Loucy (cell line): Measurements from ENCODE around the gene RPP25L.

Experiments
- H2AFZ ChIP-seq: fragments of 200-600 bp; sonication (generic); 2 replicates; pipeline ENCODE4 v1.6.0; 2016; ENCODE audit warnings: antibody characterized with exemption, mild to moderate bottlenecking, low read length, moderate library complexity
- H3F3A ChIP-seq: fragments of 200-600 bp; 2 replicates; pipeline ENCODE4 v1.6.0; 2016; ENCODE audit warnings: antibody characterized with exemption, low read depth, mild to moderate bottlenecking
- H3K27me3 ChIP-seq: fragments of 200-600 bp; sonication (generic); 2 replicates; pipeline ENCODE4 v1.6.1; 2014; ENCODE audit warnings: low read length, mild to moderate bottlenecking; ENCODE audit not compliant: insufficient read depth, poor library complexity, severe bottlenecking
- H3K36me3 ChIP-seq: fragments of 200-600 bp; sonication (generic); 2 replicates; pipeline ENCODE4 v1.6.1; 2016; ENCODE audit warnings: low read length; ENCODE audit not compliant: insufficient read depth
- H3K4me1 ChIP-seq: fragments of 200-600 bp; sonication (generic); 2 replicates; pipeline ENCODE4 v1.5.1; 2014; ENCODE audit warnings: low read length, mild to moderate bottlenecking; ENCODE audit not compliant: insufficient read depth, poor library complexity, severe bottlenecking
- H3K4me2 ChIP-seq: fragments of 200-600 bp; sonication (generic); 2 replicates; pipeline ENCODE4 v1.6.0; 2014; ENCODE audit warnings: antibody characterized with exemption, low read length, low read depth, mild to moderate bottlenecking; ENCODE audit not compliant: poor library complexity, severe bottlenecking
- H3K4me3 ChIP-seq: fragments of 200-600 bp; sonication (generic); 2 replicates; pipeline ENCODE4 v1.5.1; 2014; ENCODE audit warnings: low read length, mild to moderate bottlenecking, mixed read lengths; ENCODE audit not compliant: poor library complexity, severe bottlenecking
- H3K79me2 ChIP-seq: fragments of 200-600 bp; sonication (generic); 2 replicates; pipeline ENCODE4 v1.6.1; 2014; ENCODE audit warnings: low read length; ENCODE audit not compliant: insufficient read depth
- H3K9ac ChIP-seq: fragments of 200-600 bp; sonication (generic); 2 replicates; pipeline ENCODE4 v1.6.0; 2014; ENCODE audit warnings: mild to moderate bottlenecking, low read depth, low read length, moderate library complexity; ENCODE audit not compliant: poor library complexity, severe bottlenecking
- H3K9me2 ChIP-seq: fragments of 200-600 bp; sonication (generic); replicated peaks from 2 replicates; pipeline ENCODE4 v1.6.1; 2016; ENCODE audit warnings: low read depth, low read length, mixed read lengths
- H3K9me3 ChIP-seq: fragments of 200-600 bp; sonication (generic); 2 replicates; pipeline ENCODE4 v1.6.1; 2014; ENCODE audit warnings: mild to moderate bottlenecking, antibody characterized with exemption, low read length, low read depth; ENCODE audit not compliant: insufficient read depth
- H4K20me1 ChIP-seq: fragments of 200-600 bp; sonication (generic); 2 replicates; pipeline ENCODE4 v1.6.0; 2014; ENCODE audit warnings: antibody characterized with exemption, low read length, mild to moderate bottlenecking; ENCODE audit not compliant: insufficient read depth, poor library complexity, severe bottlenecking
- CTCF ChIP-seq: fragments of 200-600 bp; sonication (generic); conservative IDR thresholded peaks from 2 replicates; pipeline ENCODE4 v1.5.1; 2014; ENCODE audit warnings: mild to moderate bottlenecking, antibody characterized with exemption, low read length
- EZH2phosphoT487 ChIP-seq: fragments of 200-600 bp; IDR thresholded peaks from 2 replicates; pipeline ENCODE4 v1.6.1; 2018; ENCODE audit warnings: antibody characterized with exemption, mild to moderate bottlenecking, moderate library complexity, borderline replicate concordance

Gene RPP25L

GRCh38 chr9:34599546-34599945 lies 12.4 kb downstream of the RPP25L start:
- H3K4me1 ChIP-seq, result no peaks in the 10 kb centered on the region
- no peaks in the 10 kb centered on the region for H4K20me1 ChIP-seq
- no peak overlapping the region for H3K4me3 ChIP-seq
- H3K36me3 ChIP-seq, result no peaks in the 10 kb centered on the region
- H2AFZ ChIP-seq, result no peak overlapping the region
- no peaks in the 10 kb centered on the region for H3F3A ChIP-seq
- TF ChIP-seq EZH2phosphoT487 (no peak), CTCF (no peak)
- no peak overlapping the region for H3K9ac ChIP-seq
- H3K27me3 ChIP-seq, result no peaks in the 10 kb centered on the region
- no peaks in the 10 kb centered on the region for H3K9me2 ChIP-seq
- no peaks in the 10 kb centered on the region for H3K79me2 ChIP-seq
- H3K4me2 ChIP-seq, result no peak overlapping the region
- no peaks in the 10 kb centered on the region for H3K9me3 ChIP-seq

GRCh38 chr9:34594177-34594576 lies 17.7 kb downstream of the RPP25L start:
- H3F3A ChIP-seq, result no peaks in the 10 kb centered on the region
- no peaks in the 10 kb centered on the region for H3K9me3 ChIP-seq
- no peak overlapping the region for H3K4me3 ChIP-seq
- no peak overlapping the region for H2AFZ ChIP-seq
- TF ChIP-seq EZH2phosphoT487, result no peak
- peaks cover 3% of the 10 kb centered on the region for H3K4me1 ChIP-seq
- no peaks in the 10 kb centered on the region for H3K27me3 ChIP-seq
- no peaks in the 10 kb centered on the region for H4K20me1 ChIP-seq
- H3K36me3 ChIP-seq, result no peaks in the 10 kb centered on the region
- H3K9ac ChIP-seq, result no peak overlapping the region
- no peaks in the 10 kb centered on the region for H3K79me2 ChIP-seq
- no peaks in the 10 kb centered on the region for H3K9me2 ChIP-seq
- no peak overlapping the region for H3K4me2 ChIP-seq

GRCh38 chr9:34592895-34593601 lies 18.8 kb downstream of the RPP25L start:
- Histone ChIP-seq H3K9me2 (no peaks in the 10 kb centered on the region), H3K9me3 (no peaks in the 10 kb centered on the region), H3K9ac (no peak overlapping the region), H3K4me3 (no peak overlapping the region), H3K36me3 (no peaks in the 10 kb centered on the region), H3F3A (no peaks in the 10 kb centered on the region), H3K79me2 (no peaks in the 10 kb centered on the region), H2AFZ (no peak overlapping the region), H3K27me3 (no peaks in the 10 kb centered on the region), H3K4me2 (no peak overlapping the region), H4K20me1 (no peaks in the 10 kb centered on the region), H3K4me1 (peaks cover 3% of the 10 kb centered on the region)
- TF ChIP-seq CTCF (no peak), EZH2phosphoT487 (no peak)
